GM21360 (cell line): ENCODE results near the gene PRKG1.
"Not testable (repeated sequence)": the region's sequence is repeated elsewhere in the genome, so short reads cannot be mapped to it uniquely, and the experiment has no call there.

Experiments used
- ATAC-seq: cut with Tn5 transposase; IDR thresholded peaks from one replicate; pipeline ENCODE4 v1.9.1; 2021; ENCODE audit warnings: mild to moderate bottlenecking, moderate library complexity; ENCODE audit not compliant: unreplicated experiment

PRKG1 gene

DNA sequence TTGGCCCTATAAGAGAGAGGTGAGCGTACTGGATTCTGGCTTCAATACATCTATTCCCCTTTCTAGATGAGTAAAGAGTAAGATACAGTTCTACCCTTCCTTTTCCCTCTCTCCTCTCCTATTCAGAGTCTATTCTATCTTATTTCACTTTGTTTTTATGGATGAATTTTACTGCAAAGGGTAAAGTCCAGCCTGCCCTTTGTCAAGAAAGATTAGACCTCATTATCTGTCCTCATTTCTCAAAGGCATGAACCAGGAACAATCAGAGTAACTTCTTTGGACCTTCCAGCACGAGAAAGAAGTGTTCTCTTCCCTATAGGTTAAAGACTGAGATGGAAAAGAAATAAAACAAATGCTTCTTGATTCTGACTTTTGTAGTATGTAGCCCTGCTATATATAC lies 239.0 kb downstream of the PRKG1 start:
- ATAC-seq = no peak

DNA sequence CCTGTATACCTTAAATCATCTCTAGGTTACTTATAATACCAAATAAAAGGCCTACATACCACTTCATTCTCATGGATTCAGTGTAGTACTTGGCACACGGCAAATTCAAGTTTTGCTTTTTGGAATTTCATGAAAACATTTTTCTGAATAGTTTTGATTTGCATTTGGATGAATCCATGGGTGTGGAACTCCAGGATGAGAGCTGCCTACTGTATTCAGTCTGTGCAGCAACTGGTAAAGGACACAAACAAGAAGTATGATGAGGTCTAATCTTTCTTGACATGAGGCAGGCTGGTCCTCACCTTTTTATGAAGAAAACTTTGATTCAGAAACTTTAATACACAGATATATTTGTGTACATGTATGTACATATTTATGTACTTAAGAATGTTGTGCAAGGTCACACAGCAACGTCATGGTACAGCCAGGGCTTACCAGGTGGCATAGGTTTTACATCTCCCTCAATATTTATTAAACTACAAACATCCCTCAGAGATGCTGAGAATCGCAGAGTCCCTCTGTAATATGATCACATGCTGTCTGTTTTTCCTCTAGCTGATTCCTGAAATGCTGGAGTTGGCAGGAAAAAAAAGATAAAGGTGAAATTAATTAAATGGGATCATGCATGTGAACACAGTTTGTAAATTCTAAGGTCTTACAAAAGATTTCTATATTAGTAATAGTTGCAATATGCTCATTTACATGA lies 239.6 kb downstream of the PRKG1 start:
- ATAC-seq = no peak

DNA sequence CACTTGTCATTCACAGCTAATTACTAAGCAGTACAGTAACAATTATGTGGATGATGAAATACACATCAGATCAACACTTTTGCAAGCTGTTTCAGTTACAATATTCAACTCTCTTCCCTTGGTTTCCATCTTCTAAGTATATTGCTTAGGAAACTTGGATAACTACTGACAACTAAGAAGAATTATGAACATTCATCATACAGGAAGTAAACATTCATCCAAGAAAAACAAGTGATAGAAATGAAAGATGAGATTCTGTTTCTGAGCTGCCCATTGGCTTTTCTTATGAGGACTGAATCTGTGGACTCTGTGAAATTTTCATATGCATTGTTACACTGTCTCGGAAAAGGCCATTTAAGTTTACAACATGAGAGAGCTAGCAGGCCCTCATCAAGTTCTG lies 240.2 kb downstream of the PRKG1 start:
- no peak for ATAC-seq

DNA sequence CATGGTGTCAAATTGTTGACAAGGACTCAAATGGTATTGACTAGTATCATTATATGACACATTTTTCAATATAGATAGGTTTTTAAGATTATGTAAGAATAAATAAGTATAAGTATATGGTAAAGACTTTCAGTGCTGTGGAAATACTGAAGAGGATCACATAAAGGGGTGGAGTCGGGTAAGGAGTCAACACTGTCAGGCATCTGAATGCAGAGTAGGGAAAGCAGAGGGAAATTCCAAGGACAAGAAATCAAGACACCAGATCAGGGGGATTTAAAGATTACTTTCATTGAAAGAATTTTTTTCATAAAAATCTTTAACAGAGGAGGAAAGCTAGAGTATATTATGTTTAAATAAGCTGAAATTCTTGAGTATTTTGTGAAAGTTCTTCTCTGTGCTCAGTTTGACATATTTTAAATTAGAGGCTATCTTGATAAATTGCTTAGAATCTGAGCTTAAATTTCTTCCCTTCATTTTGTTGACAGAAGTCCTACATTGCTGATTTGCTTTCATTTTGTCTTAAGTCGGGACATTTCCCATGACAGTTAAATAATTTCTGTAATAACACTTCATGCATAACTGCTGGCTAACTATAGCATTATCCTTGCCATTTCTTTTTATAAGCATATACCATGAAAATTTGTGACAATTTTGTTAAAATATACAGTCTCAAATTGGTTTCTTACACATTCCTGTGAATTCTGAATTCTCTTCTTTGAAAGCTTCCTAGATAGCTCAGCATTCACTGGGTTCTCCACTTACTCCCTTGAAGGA lies 244.3 kb downstream of the PRKG1 start:
- ATAC-seq = no peak

DNA sequence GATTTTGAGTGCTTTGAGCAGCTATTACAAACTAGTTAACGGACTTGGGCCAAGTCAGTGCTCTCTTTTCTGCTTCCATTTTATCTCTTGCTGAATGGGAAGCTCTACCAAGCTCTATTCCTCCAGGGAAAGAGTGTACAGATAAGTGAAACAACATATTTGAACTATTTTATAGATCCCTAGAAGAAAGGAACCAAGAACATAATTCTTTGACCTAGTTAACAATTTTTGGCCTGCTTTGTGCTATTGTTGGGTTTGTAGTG lies 244.8 kb downstream of the PRKG1 start:
- no peak for ATAC-seq

DNA sequence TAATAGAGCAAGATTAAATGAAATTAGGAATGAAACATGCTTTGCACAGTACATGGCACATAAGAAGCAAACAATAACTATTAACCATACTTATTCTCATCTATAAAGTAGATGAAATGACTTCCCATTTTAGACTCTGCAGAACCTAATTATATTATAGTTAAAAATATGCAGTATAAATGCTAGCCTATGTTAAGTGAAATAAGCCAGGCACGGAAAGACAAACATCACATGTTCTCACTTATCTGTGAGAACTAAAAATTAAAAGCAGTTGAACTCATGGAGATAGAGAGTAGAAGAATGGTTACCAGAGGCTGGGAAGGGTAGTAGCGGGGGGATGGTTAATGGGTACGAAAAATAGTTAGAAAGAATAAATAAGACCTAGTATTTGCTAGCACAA lies 247.0 kb downstream of the PRKG1 start:
- ATAC-seq = no peak

DNA sequence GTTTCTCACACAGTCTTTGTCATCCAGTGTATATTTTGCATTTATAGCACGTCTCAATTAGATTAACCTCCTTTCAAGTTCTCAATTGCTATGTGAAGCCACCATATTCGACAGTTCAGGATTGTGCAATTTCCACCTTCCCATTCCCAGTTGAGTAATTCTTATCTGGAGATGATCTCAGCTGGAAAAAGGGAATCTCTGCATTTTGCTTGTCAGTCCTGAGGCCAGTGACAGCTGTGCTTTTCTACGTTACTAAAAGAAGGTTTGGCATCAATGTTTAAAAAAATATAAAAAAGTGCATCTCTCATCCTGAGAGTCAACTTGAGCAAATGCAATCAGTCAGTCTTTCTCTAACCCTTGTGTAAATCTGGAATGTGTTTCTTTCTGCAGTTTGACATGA lies 247.7 kb downstream of the PRKG1 start:
- no peak for ATAC-seq

DNA sequence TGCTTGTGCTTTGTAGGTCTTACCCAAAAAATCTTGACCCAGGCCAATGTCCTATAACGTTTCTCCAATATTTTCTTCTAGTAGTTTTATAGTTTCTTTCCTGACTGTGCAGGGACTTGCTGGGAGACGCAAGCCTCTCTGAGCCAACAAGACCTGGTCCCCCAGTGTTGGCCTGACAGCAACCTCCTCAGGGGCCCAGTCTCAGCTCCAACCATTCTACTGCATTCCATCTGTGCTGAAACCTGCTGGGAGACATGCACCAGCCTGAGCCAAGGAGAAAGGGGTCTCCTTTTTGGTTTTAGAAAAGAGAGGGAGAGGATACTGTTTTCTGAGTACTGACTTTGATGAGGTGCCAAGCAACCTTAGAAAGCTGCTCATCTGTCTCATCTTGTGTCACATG lies 251.4 kb downstream of the PRKG1 start:
- no peak for ATAC-seq

DNA sequence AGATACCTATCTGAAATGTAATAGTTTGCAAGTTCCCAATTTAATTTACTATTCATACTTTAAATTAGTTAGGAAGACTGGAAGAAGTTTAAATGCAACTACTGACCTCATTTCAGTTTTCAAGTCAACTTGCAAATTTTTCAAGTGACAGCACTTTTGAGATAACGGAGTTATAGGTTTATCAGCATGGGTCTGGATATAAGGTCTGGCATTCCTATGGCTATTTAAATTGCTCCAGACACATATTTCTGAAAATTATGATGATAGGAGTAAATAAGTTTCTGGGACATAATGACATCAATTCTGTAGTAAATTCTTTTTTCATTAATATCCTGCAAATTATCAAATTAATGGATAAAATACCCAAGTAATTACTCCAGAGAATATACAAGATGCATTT lies 251.9 kb downstream of the PRKG1 start:
- no peak for ATAC-seq

DNA sequence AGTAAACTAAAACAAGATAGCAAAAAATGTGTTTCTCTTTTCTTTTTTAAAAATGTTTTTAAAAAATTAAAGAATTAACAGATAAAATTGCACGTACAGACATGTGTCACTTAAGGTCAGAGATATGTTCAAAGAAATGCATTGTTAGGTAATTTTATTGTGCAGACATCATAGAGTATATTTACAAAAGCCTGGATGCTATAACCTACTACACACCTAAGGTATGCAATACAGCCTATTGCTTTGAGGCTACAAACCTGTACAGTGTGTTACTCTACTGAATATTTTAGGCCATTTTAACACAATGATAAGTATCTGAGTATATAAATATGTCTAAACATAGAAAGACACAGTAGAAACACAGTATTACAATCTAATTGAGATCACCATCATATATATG lies 253.1 kb downstream of the PRKG1 start:
- ATAC-seq = no peak

DNA sequence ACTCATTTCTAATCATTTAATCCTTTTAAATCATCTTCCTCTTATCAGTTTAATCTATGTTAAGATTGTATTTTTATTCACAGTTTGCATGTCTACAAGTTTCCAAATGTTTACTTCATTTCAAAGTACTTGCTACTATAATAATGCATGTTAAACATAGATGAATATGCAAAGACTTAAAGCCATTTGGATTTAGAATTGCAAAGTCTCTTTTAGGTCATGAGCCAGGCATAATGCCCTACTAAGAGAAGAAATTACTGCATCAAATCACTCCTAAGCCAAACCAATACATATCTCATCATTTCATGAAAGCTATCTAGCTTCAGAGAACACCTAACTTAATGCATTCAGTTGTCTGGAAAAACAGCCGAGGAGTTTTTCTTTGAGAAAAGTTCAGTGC lies 266.1 kb downstream of the PRKG1 start:
- no peak for ATAC-seq

DNA sequence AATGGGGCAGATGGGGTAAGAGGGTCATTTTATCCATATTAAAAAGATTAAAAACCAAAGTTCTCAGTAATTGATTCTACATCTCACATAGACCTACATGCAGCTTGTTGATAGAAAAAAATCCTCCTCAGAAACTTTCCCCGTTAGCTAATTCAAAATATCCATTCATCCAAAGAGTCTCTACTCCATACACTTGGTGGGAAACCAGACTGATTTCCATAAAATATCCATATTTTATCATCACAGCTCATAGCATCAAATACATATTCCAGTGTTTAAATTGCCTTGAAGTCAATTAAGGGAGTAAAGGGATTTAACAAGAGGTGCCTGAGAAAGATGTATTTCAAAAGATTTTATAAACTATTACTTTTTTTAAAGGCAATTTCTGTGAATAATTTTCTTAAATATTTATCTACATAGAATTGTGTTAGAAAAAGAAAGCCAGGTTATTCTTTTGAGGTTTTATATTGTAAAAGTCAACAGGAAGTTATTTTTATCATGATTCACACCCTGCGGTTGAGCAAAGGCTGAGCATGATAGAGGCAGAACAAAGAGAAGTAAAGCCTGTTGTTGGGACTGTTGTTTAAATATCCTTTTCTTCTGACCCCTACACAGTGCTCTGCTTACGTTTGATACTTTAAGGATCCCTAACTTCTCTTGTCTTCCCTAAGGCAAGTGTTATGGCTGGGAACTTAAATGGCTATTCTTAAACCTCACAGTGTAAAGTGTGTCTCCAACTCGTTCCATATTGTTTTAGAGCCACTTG lies 266.7 kb downstream of the PRKG1 start:
- no peak for ATAC-seq

DNA sequence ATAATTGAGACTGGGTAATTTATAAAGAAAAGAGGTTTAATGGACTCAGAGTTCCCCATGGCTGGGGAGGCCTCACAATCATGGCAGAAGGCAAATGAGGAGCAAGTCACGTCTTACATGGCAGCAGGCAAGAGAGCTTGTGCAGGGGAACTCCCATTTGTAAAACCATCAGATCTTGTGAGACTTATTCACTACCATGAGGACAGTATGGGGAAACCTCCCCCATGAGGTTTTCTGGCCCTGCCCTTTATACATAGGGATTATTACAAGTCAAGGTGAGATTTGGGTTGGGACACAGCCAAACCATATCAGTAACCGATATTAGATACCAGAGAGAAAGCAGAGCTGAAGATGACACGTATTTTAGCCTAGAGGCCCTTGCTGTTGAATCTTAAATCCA lies 267.5 kb downstream of the PRKG1 start:
- ATAC-seq = not testable (repeated sequence)

DNA sequence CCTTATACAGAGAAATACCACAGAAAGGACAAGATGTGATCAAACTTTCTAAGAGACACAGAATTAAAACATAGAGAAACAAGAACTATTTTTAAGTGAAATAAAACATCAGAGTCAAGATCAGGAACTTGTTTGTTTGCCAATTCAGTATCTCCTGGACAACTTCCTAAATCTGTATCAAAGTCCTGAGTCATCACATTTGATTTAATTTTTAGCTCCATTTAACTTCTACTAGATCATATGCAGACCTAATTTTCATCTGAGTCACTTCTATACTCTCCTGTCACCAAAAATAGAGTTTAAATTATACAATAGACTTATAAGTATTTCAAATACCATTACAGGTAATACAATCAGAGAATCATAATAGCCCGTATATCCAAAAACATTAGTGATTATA lies 268.1 kb downstream of the PRKG1 start:
- ATAC-seq = no peak

DNA sequence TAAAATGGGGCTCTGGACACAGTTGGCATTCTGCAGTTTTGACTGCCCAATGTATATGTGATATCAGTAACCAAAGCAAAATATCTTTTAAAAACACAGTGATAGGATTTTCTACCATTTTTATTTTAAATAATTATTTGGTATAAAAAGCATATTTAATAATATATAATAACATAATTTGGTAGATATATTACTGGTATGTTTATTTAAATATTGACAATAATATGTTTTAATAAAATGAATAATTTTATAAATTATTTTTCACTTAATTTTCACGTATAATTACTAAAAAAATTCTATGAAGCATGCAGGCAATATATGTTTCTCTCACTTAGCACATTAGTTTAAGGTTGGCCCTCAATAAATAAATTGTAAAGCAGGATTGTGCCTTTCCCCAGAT lies 269.1 kb downstream of the PRKG1 start:
- ATAC-seq = no peak

DNA sequence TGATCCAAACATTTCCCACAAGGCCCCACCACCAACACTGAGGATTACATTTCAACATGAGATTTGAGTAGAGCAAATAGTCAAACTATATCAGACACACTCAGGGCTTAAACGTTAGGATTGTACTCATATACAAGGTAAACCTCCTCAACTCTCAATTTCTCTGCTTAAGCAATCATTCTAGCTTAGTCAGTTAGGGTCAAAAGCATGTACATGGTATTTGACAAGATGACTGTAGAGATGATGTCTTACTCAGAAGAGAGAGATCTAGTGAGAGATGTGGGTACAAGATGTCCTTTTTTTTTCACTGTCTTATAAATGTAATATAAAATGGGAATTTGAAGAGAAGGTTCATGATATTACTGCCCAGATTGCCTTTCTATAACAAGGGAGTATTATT lies 270.1 kb downstream of the PRKG1 start:
- ATAC-seq = no peak

DNA sequence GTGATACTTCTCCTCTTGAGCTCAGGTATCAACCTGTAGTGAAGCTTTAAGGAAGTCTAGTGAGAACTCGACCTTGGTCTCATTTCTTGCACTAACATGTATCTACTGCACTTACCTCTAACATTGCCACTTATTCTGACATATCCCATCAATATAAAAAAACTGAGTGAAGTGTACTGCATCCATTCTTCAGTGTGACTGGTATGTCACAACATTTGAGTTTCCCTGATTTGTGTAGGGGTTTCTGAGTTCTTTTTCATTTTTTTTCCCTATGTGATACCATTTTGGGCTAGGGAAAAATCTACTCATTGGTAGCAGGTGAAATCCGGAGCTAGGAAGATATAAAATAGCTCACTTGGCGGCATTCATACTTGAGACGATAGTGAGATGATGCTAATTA lies 274.3 kb downstream of the PRKG1 start:
- no peak for ATAC-seq

DNA sequence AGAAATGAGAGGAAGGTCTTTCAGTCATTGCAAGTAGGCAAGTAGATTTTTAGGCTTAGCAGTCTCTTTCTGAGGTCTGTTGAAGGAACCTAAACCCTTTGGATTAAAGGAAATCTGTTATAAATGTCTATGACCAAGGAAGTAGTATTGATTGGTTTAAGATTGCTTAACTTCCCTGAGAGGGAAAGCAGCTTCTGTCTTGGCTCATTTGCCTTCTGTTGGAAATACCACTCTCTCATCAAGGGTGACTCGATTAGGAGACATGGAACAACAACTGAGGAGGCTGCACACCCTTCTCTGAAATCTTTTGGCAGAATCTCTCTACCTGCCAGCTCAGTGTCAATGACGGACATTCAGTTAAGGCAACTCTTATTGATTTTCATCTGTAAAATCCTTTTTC lies 282.9 kb downstream of the PRKG1 start:
- no peak for ATAC-seq

DNA sequence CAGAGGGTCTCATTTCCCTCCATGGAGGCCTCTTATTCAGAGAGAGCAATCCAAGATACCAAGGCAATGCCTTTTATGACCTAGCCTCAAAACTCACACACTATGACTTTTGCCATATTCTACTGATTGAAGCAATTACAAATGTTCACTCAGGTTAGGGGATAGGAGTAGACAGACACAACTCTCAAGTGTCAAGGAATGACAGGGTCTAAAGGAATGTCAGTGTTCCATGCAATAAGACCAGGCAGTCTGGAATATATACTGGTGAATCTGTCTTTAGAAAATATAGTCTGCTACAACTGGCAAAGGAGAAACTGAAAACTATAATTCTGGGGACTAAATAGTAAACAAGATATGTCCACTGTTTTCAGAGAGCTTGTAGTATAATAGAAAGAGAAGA lies 283.9 kb downstream of the PRKG1 start:
- no peak for ATAC-seq

DNA sequence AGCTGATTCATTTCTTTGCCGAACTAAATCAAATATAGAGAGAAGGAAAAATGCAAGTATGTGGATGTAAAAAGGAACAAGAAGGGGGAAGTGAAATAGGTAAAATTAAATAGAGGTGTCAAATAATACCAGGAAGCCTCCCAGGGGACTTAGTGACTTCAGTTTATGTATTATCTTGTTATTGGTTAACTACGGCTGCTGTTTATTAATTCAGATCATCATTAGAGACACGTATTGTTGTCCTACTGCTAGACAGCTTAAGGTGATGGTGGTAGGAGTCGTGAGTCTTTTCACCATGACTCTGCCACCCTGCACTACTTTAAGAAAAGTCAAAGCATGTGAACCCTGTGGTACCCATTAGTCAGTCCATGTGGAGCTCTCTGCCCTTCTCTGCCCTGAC lies 289.1 kb downstream of the PRKG1 start:
- no peak for ATAC-seq

DNA sequence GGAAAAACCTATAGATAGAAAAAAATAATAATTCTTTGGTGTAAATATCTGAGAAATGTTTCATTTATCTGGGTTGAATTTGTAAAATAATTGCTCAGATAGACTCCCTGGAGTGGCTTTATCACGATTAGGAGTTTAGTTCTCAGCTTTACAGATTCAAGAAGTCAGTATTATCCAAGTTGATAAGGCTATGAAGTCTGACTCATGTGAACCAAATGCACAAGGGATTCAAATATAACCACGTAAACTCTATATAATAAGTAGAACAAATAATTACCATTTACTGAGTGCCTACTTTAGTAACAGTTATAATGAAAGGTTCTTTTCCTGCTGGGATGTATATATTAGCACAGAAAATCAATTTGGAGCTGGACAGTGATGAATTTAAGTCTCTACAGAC lies 290.4 kb downstream of the PRKG1 start:
- ATAC-seq = no peak

DNA sequence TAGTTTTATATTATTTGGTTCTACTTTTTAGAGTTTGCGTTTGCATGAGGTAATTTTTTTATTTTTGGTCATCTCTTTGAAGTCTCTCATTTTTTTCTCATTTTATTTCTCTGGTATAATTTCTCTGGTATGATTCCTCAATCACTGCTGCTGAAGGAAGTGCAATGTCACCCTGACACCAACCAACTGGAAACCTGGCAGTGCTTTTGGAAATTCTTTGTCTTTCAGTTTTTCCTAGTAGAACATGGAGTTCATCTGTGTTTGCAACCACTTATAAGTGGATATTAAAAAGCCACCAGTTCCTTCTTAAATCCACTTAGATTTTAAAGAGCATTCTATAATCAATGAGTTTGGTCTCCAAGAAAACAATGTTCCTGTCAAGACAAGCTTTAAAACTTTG lies 291.8 kb downstream of the PRKG1 start:
- no peak for ATAC-seq
